Ecto neural progenitor cell (in vitro differentiated cells): ENCODE results near the gene HYI.
"Not testable (repeated sequence)": the region's sequence is repeated elsewhere in the genome, so short reads cannot be mapped to it uniquely, and the experiment has no call there.

ENCODE experiments used
- DNase-seq: peaks from one replicate; pipeline ENCODE4 v3.0.0-alpha.2; 2018; ENCODE audit warnings: low spot score

Gene HYI

GRCh38 chr1:43427524-43427923, 26.2 kb downstream of the HYI start:
- no peak for DNase-seq

- DNase-seq: no peak
Measured at GRCh38 chr1:43426221-43426620, 27.5 kb downstream of the HYI start.

- no peak for DNase-seq
Measured at GRCh38 chr1:43425045-43425444, 28.7 kb downstream of the HYI start.

GRCh38 chr1:43423672-43424550, 29.8 kb downstream of the HYI start:
- no peak for DNase-seq

- no peak for DNase-seq
Measured at GRCh38 chr1:43422995-43423671, 30.6 kb downstream of the HYI start.

GRCh38 chr1:43421976-43422750, 31.6 kb downstream of the HYI start:
- DNase-seq: no peak

- DNase-seq: no peak
Measured at GRCh38 chr1:43421396-43421795, 32.3 kb downstream of the HYI start.

- no peak for DNase-seq
Measured at GRCh38 chr1:43420874-43421273, 32.9 kb downstream of the HYI start.

- DNase-seq: no peak
Measured at GRCh38 chr1:43419627-43420425, 33.9 kb downstream of the HYI start.

GRCh38 chr1:43418858-43419257, 34.9 kb downstream of the HYI start:
- DNase-seq: no peak

- DNase-seq: no peak
Measured at GRCh38 chr1:43415901-43416300, 37.8 kb downstream of the HYI start.

GRCh38 chr1:43414634-43415223, 39.0 kb downstream of the HYI start:
- peak; percentile 63 for DNase-seq

GRCh38 chr1:43413426-43413825, 40.3 kb downstream of the HYI start:
- not testable (repeated sequence) for DNase-seq

GRCh38 chr1:43410571-43410970, 43.2 kb downstream of the HYI start:
- no peak for DNase-seq

GRCh38 chr1:43405876-43406234, 47.9 kb downstream of the HYI start:
- no peak for DNase-seq

- DNase-seq: no peak
Measured at GRCh38 chr1:43405219-43405875, 48.4 kb downstream of the HYI start.

GRCh38 chr1:43404353-43404752, 49.4 kb downstream of the HYI start:
- DNase-seq: no peak

GRCh38 chr1:43402089-43402865, 51.5 kb downstream of the HYI start:
- no peak for DNase-seq
